ENCODE data around the gene RHOD. TPM values are rescaled to one million over a fixed set of nuclear protein-coding genes. Genes with fewer than 3 reads are reported as not detected.
A peak's percentile ranks its signal among the peaks of the same experiment; 100 is the strongest.

Gene RHOD
- total and polyA plus RNA-seq, 2 of the 8 experiments (the other 6 are each of a cell fraction or from before 2014, with no cell fraction given): 12.1 to 17.6 TPM

GRCh38 chr11:67118181-67118766 lies 61.6 kb downstream of the RHOD start:
- Histone ChIP-seq H3K4me1 (replicated peaks in 1 of 4; ENCODE audit: control insufficient read depth in 3 of 4, insufficient read depth in 4 of 4, low read length in 3 of 4) (peaks cover 0 to 8% (median 3%) of the 10 kb centered on the region in 4 experiments; a peak in 4 of 7 replicates), H4K20me1 (replicated peaks in 1 of 2; ENCODE audit: control insufficient read depth in 1 of 2, insufficient read depth in 2 of 2, low read length in 2 of 2) (peaks cover 3% of the 10 kb centered on the region in 2 experiments), H3K18ac (ENCODE audit: extremely low read depth, low read length) (peak overlapping the region; percentile 93), H3K14ac (ENCODE audit: insufficient read length) (no peak overlapping the region), H3K4ac (replicated peaks; ENCODE audit: insufficient read length, low read depth, low read length) (peak overlapping the region; percentile 26), H3K9ac (replicated peaks in 1 of 4; ENCODE audit: extremely low read depth in 1 of 4, low read depth in 3 of 4, low read length in 3 of 4) (peak overlapping the region in 3 of 4 experiments; percentile 74 to 88 (median 81); a peak in 5 of 7 replicates), H3K4me2 (ENCODE audit: insufficient read depth in 1 of 2, low read depth in 2 of 2, low read length in 2 of 2) (peak overlapping the region; percentile 57 to 86), H3K27ac (ENCODE audit: low read depth, low read length) (peak overlapping the region; percentile 94), H3K9me3 (ENCODE audit: insufficient read depth in 2 of 2, low read depth in 1 of 2, low read length in 1 of 2) (no peaks in the 10 kb centered on the region), H3K79me1 (ENCODE audit: low read depth, low read length) (no peaks in the 10 kb centered on the region; the same call in 1 of the 2 replicates), H2BK5ac (ENCODE audit: low read depth, low read length) (peak overlapping the region; percentile 90; the same call in 1 of the 2 replicates), H3K56ac (replicated peaks; ENCODE audit: insufficient read length, low read depth, low read length) (peak overlapping the region; percentile 73), H3K23me2 (ENCODE audit: low read depth, low read length) (peaks cover 10% of the 10 kb centered on the region; the same call in 1 of the 2 replicates), H4K5ac (ENCODE audit: insufficient read length, low read depth, low read length) (peak overlapping the region; percentile 90), H2AK5ac (ENCODE audit: low read depth, low read length) (no peak overlapping the region), H4K8ac (ENCODE audit: extremely low read depth, insufficient read depth, low read length) (peak overlapping the region; percentile 93), H3K36me3 (ENCODE audit: control insufficient read depth in 2 of 4, insufficient read depth in 4 of 4, low read length in 3 of 4) (peaks cover 0 to 10% (median 0%) of the 10 kb centered on the region in 4 experiments; a peak in 1 of 8 replicates), H3K27me3 (replicated peaks in 1 of 4; ENCODE audit: control insufficient read depth in 3 of 4, extremely low read depth in 1 of 4, insufficient read depth in 3 of 4, low read length in 3 of 4) (no peaks in the 10 kb centered on the region), H4K91ac (replicated peaks; ENCODE audit: insufficient read length, low read length) (peak overlapping the region; percentile 95), H3K4me3 (ENCODE audit: extremely low read depth in 1 of 4, insufficient read depth in 2 of 4, low read depth in 3 of 4, low read length in 4 of 4) (peak overlapping the region; percentile 50 to 75 (median 53)), H2BK12ac (ENCODE audit: low read depth, low read length) (no peak overlapping the region), H2AFZ (ENCODE audit: low read length) (no peak overlapping the region), H3K79me2 (ENCODE audit: control insufficient read depth in 1 of 2, insufficient read depth in 2 of 2, low read length in 2 of 2) (peaks cover 25 to 38% of the 10 kb centered on the region in 2 experiments), H3K23ac (ENCODE audit: insufficient read length) (no peak overlapping the region), H2BK120ac (replicated peaks; ENCODE audit: low read depth, low read length) (no peak overlapping the region), H2BK20ac (ENCODE audit: low read length) (no peak overlapping the region), H2BK15ac (ENCODE audit: low read length) (no peak overlapping the region)
- POLR2A ChIA-PET (ENCODE audit: partially characterized antibody): interaction anchor here (1.0 to 1.9 kb wide), 10 partner anchors 11 to 145 kb away, joined by 3 to 11 read pairs (median 4); no protein-coding TSS in a partner anchor
- DNase-seq (ENCODE audit: low read depth in 1 of 2, low spot score in 2 of 2): peak in 1 of 2 experiments; percentile 84
- no peak for FAIRE-seq
- 1% methylated on average over 35 of the region's 59 CpGs; no CpG with 5 or more reads in 1 of the 2 experiments for WGBS, 2 experiments (ENCODE audit: extremely low coverage in 1 of 2, insufficient coverage in 1 of 2, insufficient read length in 1 of 2, insufficient replicate concordance in 2 of 2, low coverage in 1 of 2, low lambda C conversion rate in 2 of 2, missing lambda C conversion rate in 1 of 2)
- CTCF ChIA-PET (ENCODE audit: partially characterized antibody): interaction anchor here (1.8 kb wide), 1 partner anchor 36 kb away, joined by 11 read pairs; no protein-coding TSS in a partner anchor
- TF ChIP-seq TAF1 (IDR thresholded peaks at IDR 0.05; ENCODE audit: low read depth, low read length) (no peak), KDM4A (IDR thresholded peaks at IDR 0.05; ENCODE audit: low read depth, low read length, severe bottlenecking) (peak; percentile 86), SP1 (IDR thresholded peaks at IDR 0.05; ENCODE audit: low read depth, low read length) (no peak), CHD2 (IDR thresholded peaks at IDR 0.05; ENCODE audit: low read length) (no peak), KDM5A (IDR thresholded peaks at IDR 0.05; ENCODE audit: low read length) (no peak), YY1 (IDR thresholded peaks at IDR 0.05; ENCODE audit: low read depth, low read length) (peak; percentile 65; the same call in 1 of the 2 replicates), SRF (IDR thresholded peaks at IDR 0.05; ENCODE audit: low read depth, low read length) (no peak), GABPA (IDR thresholded peaks at IDR 0.05; ENCODE audit: borderline replicate concordance, insufficient read depth, low read length) (no peak), RBBP5 (IDR thresholded peaks at IDR 0.05; ENCODE audit: borderline replicate concordance, low read depth, low read length) (0 out of 2 replicates have a peak, but pooled peaks have one; percentile 16), E2F6 (IDR thresholded peaks at IDR 0.05) (0 out of 2 replicates have a peak, but pooled peaks have one; percentile 19), MAFK (IDR thresholded peaks at IDR 0.05; ENCODE audit: low read depth, low read length) (no peak)

Data from H1 (cell line).